Fibroblast of peridontal ligament (primary cell): ENCODE results near the gene THSD4.
"Not testable (repeated sequence)": the region's sequence is repeated elsewhere in the genome, so short reads cannot be mapped to it uniquely, and the experiment has no call there.

ENCODE experiments used
- DNase-seq: peaks from one replicate; pipeline ENCODE4 v3.0.0-alpha.2; 2010; ENCODE audit errors: extremely low read depth

Gene THSD4

GRCh38 chr15:71658036-71658435, 542.8 kb downstream of the THSD4 start:
- no peak for DNase-seq

DNA sequence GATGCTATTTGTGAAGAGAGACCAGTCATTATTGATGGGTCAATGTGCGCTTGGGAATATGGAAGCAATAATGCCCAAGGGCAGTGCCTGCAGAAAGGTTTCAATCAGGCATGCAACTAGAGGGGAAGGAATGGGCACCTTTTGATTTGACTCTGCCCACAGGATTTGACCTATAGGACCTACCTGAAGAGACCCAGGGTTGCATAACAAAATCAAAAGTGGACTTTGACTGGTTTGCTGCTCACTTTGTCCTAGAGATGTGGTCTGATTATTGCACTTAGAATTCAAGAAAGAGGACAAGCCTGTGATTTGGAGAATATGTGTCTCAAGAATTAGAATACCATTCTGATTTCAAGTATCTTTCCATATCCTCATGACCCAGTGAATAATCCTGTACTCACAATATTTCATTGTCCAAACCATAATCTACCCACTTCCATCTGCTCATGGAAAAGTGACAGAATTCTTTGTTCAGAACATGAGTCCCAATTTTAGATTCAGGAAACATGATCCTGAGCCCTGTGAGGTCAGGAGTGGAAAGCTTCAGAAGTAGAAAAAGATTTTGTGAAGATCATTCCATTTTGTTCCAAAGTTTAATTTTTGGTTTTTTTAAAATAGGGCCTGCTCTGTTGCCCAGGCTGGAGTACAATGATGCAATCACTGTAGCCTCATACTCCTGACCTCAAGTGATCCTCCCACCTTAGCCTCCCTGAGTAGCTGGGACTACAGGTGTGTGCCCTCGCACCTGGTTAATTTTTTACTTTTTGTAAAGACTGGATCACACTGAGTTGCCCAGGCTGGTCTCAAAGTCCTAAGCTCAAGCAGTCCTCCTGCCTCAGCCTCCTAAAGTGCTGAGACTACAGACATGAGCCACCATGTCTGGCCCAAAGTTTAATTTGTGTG, 543.8 kb downstream of the THSD4 start:
- DNase-seq, result no peak

DNA sequence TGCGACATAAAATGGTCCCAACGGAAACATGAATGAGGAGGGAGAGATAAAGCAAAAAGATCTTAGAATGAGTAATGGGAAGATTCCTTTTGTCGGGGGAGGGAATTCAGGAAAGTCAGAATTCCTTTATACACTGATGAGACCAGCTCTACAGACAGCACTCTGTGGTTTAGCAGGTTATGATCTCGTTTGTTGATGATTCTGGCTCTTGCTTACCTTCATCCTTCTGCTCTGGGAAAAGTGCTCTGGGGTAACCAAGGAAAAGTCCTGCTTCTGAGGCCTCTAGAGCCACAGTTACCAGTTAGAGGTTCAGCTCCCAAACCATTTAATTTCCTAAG, 544.4 kb downstream of the THSD4 start:
- no peak for DNase-seq

DNA sequence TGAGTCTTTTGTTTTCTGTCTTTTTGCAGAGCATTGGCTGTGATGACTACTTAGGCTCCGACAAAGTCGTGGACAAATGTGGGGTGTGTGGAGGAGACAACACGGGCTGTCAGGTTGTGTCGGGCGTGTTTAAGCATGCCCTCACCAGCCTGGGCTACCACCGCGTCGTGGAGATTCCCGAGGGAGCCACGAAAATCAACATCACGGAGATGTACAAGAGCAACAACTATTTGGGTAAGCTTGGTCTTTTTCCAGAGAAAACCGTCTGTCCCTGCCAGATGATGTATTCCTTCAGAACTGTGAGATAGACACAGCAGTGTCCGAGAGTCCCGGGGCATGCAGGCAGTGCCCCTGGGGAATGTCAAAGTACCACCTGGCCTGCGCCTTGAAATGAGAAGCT, 545.2 kb downstream of the THSD4 start:
- DNase-seq, result no peak

- DNase-seq, result no peak
Observed at GRCh38 chr15:71662306-71662705, 547.0 kb downstream of the THSD4 start.

DNA sequence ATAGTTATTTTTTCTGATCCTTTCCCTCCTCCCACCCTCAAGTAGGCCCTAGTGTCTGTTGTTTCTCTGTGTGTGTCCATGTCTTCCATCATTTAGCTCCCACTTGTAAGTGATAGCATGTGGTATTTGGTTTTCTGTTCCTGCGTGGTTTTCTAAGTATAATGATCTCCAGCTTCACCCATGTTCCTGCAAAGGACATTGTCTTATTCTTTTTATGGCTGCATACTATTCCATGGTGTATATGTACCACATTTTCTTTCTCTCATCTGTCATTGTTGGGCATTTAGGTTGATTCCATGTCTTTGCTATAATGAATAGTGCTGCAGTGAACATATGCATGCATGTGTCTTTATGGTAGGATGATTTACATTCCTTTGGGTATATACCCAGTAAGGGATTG, 549.4 kb downstream of the THSD4 start:
- no peak for DNase-seq

GRCh38 chr15:71666763-71667620, 551.7 kb downstream of the THSD4 start:
- DNase-seq, result peak; percentile 22

GRCh38 chr15:71669688-71670087, 554.4 kb downstream of the THSD4 start:
- no peak for DNase-seq

DNA sequence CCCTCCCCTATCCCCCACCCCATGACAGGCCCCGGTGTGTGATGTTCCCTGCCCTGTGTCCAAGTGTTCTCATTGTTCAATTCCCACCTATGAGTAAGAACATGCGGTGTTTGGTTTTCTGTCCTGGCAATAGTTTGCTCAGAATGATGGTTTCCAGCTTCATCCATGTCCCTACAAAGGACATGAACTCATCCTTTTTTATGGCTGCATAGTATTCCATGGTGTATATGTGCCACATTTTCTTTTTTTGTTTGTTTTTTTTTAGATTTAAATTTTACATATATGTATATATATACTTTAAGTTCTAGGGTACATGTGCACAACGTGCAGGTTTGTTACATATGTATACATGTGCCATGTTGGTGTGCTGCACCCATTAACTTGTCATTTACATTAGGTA, 555.0 kb downstream of the THSD4 start:
- DNase-seq, result not testable (repeated sequence)

GRCh38 chr15:71674354-71674753, 559.1 kb downstream of the THSD4 start:
- DNase-seq, result no peak

DNA sequence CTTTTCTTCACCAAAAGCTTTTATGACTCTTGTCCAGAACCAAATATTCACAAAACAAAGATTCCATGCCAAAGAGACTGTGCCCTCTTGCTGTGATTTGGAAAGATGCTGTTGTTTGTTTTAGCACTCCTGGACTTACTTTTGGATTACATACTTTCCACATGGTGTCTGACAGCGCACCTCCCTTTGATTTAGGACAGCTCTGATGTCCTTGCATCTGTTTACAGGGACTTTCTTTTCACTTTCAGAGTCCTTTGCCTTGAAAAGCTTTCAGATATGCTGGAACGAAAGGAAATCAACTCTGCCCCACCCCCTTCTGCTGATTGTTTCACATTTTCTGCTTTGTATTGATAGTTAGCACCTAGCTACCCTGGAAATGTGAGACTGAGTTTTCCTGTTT, 562.1 kb downstream of the THSD4 start:
- no peak for DNase-seq

DNA sequence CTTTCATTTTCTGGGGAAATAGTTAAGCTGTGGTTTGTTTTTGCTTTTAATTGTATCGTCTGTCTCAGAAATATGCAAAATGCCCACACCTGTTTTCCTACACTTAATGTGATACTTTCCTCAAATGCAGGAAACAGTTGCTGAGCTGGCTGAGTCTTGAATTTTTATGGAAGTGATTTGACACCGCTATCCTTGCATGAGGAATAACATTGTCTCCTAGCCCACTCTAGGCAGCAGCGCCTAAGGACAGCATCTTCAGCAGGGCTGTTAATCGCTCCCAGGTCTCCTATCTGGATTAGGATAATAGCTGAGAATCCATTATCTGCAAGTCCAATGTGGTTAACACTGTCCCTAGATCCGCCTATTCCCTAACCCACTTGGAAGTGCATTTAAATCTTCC, 562.5 kb downstream of the THSD4 start:
- no peak for DNase-seq

DNA sequence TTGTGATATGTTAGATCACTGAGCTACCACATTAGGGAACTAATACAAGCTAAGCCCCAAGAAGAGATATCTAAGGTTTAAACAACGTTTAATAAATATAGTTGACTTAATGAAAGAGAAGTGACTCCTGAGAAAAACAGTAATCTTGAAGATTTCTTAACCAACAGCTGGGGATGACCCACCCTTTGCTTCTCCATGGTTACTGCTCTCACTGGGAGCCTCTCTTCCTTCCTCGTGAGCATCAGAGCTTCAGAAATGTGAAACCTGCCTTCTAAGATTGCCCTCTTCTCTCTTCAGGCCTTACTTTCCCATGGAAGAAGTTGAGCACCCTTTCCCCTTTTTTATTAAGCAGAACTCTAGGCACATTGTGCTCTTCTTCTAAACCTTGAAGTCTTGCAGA, 562.9 kb downstream of the THSD4 start:
- no peak for DNase-seq

DNA sequence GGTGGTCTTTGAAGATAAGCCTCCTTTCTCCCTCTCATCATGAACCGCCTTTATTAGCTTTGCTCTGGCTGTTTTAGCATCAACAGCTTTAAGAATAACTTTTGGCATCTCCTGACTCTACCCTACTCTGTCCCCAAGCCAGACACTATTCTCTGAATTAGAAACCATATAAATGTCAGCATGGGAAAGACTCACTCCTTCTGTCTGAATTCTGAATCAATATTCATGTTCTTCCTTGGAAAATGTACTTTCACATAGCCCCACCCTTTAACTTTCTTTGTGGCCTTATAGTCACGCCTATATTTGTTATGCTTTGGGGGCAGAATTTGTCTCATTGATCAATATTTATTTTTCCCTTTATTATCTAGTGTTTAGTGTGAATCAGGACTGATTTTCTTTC, 563.3 kb downstream of the THSD4 start:
- DNase-seq, result no peak

DNA sequence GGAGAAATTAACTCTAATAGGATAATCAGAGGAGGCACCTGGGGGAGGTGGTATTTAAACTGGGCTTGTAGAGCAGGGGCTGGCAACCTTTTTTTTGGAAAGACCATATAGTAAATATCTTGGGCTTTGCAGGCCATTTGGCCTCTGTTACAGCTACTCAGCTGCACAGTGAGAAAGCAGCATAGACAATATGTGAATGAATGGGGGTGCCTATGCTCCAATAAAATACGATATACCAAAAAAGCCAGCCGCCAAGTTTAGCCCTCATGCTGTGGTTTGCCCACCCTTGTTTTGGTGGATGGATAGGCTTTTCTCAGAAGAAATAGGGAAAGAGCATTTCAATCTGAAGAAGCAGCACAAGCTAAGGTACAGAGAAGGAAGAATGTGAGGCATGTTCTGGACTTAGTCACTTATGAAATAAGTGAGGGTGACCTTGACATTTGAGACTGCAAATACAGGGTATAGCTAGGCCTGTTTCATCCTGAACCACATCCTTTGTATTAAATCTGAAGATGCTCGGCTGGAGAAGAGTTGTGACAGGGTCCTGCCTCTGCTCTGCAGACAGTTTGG, 564.0 kb downstream of the THSD4 start:
- no peak for DNase-seq

DNA sequence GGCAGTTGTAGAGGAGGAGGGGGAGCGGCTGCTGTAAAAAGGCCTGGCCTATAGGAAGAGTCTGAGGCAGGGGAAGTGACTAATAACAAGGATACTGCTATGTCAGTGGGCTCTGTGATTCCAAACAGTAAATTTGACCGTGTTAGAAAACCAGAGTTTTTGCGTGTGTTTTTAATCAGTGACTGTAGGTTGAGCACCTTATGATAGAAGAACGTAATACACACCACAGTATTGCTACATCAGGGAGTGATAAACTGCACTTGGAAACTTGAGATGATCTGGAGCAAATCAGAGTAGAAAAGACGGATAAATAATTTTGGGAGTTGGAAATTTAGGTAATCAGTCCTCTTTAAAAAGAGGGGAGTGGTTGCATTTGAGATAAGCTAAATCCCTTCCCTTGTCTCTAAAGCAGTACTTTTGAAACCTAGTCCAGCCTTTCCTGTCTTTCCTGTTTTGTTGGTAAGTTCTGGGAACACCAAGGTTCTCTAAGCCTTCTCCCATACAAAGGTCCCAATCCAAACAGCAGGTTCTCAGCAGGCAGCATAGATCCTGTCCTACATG, 564.6 kb downstream of the THSD4 start:
- peak; percentile 33 for DNase-seq

- no peak for DNase-seq
Observed at GRCh38 chr15:71682001-71682400, 566.7 kb downstream of the THSD4 start.

DNA sequence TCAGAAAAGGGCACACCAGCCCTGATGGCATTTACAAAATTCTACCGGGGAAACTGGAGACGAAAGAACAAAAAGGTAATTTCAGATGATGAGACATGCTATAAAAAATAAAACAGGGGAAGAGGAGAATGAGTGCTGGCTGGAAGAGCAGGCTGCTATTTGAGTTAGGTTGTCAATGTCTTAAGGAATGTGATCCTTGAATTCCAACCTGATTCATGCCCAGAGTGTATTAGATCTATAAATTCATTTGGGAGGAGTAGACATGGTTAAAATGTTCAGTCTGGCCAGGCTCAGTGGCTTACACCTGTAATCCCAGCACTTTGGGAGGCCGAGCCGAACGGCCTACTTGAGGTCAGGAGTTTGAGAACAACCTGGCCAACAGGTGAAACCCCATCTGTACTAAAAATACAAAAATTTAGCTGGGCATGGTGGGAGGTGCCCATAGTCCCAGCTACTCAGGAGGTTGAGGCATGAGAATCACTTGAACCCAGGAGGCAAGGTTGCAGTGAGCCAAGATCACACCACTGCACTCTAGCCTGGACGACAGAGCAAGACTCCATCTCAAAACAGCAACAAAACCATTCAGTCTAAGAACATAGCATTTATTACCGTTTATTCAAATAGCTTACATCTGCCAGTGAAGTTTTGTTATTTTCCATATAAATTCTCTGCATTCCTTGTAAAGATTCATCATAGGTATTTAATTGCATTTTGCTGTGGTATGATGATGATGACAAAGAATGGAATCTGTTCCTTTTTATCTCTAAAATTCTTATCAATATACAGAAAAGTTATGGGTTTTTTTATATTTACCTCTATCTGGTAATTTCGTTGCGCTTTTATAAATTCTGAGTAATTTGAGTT, 568.4 kb downstream of the THSD4 start:
- DNase-seq, result no peak

DNA sequence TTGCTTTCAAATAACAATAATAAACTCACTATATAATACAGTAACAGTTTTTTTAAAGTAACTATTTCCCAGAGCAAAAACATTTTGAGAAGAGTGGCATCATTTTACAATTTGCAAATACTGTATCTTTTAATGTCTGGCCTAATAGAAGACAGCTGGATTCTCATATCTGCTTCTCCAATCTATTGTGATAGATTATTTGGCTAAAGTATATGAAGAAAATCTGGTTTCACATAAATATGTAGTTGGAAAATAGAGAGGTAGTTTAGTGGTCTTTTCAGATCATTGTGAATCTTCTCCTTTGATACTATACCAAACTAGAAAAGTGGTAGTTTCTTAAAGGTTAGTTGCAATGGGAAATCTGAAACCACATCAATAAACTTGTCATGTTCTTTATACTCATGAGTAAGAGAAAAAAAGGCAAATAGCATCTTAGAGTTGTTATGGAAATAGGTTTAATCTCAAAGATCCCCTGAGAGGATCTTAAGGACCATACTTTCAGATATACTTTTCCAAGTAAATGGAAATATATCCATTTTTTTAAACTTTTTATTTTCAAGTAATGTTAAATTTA, 570.2 kb downstream of the THSD4 start:
- DNase-seq, result no peak

DNA sequence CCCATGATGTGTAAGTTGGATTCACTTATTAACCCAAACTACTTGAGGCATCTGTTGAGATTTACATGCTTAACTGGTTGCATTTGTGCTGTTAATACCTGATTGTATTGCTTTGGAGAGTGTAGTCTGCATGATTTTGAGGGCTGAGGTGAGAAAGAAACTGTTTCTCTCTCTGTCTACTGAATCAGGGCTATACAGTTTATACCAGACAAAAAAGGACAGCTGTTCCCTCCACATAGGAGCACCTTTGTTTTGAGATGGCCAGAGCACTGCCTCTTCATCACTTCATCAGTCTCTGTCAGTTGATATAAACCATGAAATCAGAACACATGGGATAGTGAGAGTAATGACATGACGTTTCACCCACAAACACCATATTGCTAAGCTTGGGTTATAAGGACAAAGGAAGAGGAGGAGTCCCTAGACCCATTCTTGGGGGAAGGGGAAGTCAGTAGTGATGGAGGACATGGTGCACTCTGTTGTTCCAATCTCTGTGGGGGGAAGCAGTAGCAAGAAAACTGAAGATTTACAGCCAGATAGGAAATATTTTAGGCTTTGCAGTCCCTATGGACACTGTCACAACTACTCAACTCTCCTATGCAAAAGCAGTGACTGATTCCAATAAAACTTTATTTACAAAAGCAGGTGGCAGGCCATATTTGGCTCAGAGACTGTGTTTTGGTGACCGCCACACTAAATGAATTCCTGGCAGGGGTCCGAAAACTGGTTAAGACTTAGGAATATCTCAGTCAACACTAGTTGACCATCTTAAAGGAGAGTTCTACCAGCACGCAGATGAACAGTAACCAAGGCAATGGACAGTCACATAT, 571.2 kb downstream of the THSD4 start:
- no peak for DNase-seq
